NT2/D1 (cell line): ENCODE measurements around the gene KCTD16.

ENCODE experiments used
- YY1 ChIP-seq: IDR thresholded peaks from 2 replicates; pipeline ENCODE4 v1.6.1; 2011; ENCODE audit not compliant: insufficient read length, insufficient read depth
- ZNF274 ChIP-seq: IDR thresholded peaks from 2 replicates; pipeline ENCODE4 v1.6.1; 2011; ENCODE audit warnings: mild to moderate bottlenecking, low read depth, low read length

DNA sequence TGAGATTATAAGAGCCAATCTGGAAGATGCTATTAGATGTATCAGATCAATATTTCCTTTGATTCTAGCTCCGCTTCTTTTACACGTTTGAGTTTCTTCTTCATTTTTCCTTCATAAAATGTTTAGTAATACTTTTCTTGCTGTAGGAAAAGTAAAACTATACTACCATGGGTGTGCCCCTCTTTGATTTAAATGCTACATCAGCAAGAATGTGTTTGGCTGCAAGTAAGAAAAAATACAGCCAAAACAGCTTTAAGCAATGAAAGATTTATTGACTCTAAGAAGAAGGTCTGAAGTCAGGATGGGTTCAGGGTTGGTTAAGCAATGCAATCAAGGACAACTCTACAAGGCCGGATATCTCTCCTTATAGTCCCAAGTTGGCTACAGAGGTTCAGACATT is 126.4 kb downstream of the KCTD16 start:
- TF ChIP-seq YY1 (no peak), ZNF274 (no peak)
